Vagina (tissue), 2 donors: ENCODE data around the gene SERPINA9.

ENCODE experiments used
- CTCF ChIP-seq, 3 experiments: fragments of 450-650 bp in 2 of 3; fragments of 200-600 bp in 1 of 3; sonication (generic) in 1 of 3; IDR thresholded peaks; one replicate each; pipeline ENCODE4 v1.5.1; 2017 to 2019; ENCODE audit warnings: antibody characterized with exemption in 3 of 3, mild to moderate bottlenecking in 2 of 3, moderate library complexity in 2 of 3
- POLR2AphosphoS5 ChIP-seq, 2 donors: sonication (generic); formaldehyde crosslinking; IDR thresholded peaks; one replicate each; pipeline ENCODE4 v1.9.0; 2017; ENCODE audit warnings: antibody characterized with exemption in 2 of 2, mild to moderate bottlenecking in 2 of 2, low read depth in 1 of 2; ENCODE audit not compliant: insufficient read depth in 1 of 2

GRCh38 chr14:94498215-94498614 lies 22.2 kb upstream of the SERPINA9 start:
- no peak for TF ChIP-seq CTCF (IDR thresholded peaks at IDR 0.05)
- TF ChIP-seq POLR2AphosphoS5 (IDR thresholded peaks at IDR 0.05; ENCODE audit: insufficient read depth in 1 of 2, low read depth in 1 of 2) = no peak
